HUES48 (cell line): ENCODE data around the gene KIAA1328.
"Not testable (repeated sequence)": the region's sequence is repeated elsewhere in the genome, so short reads cannot be mapped to it uniquely, and the experiment has no call there.

Source experiments
- H3K27ac ChIP-seq: one replicate; pipeline ENCODE4 v1.7.0; 2013; ENCODE audit warnings: low read depth, low read length, inconsistent platforms
- H3K27me3 ChIP-seq: 2 replicates; pipeline ENCODE4 v1.6.1; 2013; ENCODE audit warnings: mild to moderate bottlenecking, low read length; ENCODE audit not compliant: control insufficient read depth, insufficient read depth
- H3K36me3 ChIP-seq: 2 replicates; pipeline ENCODE4 v1.6.1; 2013; ENCODE audit warnings: low read length; ENCODE audit not compliant: control insufficient read depth, insufficient read depth
- H3K4me1 ChIP-seq: 2 replicates; pipeline ENCODE4 v1.6.1; 2013; ENCODE audit warnings: mild to moderate bottlenecking, low read length; ENCODE audit not compliant: control insufficient read depth, insufficient read depth
- H3K4me3 ChIP-seq: 2 replicates; pipeline ENCODE4 v1.5.1; 2013; ENCODE audit warnings: mild to moderate bottlenecking, low read depth, low read length
- H3K9ac ChIP-seq: 2 replicates; pipeline ENCODE4 v1.6.1; 2013; ENCODE audit warnings: mild to moderate bottlenecking, low read depth, low read length, moderate library complexity
- H3K9me3 ChIP-seq: 2 replicates; pipeline ENCODE4 v1.6.1; 2013; ENCODE audit warnings: low read length; ENCODE audit not compliant: control insufficient read depth, insufficient read depth

KIAA1328 gene

GRCh38 chr18:36901277-36901701 is 72.4 kb downstream of the KIAA1328 start:
- Histone ChIP-seq H3K27ac (no peak overlapping the region), H3K9ac (no peak overlapping the region), H3K4me1 (no peaks in the 10 kb centered on the region), H3K4me3 (no peak overlapping the region), H3K9me3 (no peaks in the 10 kb centered on the region), H3K27me3 (no peaks in the 10 kb centered on the region), H3K36me3 (no peaks in the 10 kb centered on the region)

- Histone ChIP-seq H3K27ac (no peak overlapping the region), H3K36me3 (no peaks in the 10 kb centered on the region), H3K4me3 (no peak overlapping the region), H3K9me3 (no peaks in the 10 kb centered on the region), H3K9ac (no peak overlapping the region), H3K4me1 (no peaks in the 10 kb centered on the region), H3K27me3 (no peaks in the 10 kb centered on the region)
These were observed 74.4 kb downstream of the KIAA1328 start for GRCh38 chr18:36903215-36903928.

GRCh38 chr18:36905571-36905970 is 76.6 kb downstream of the KIAA1328 start:
- Histone ChIP-seq H3K9me3 (no peaks in the 10 kb centered on the region), H3K4me3 (no peak overlapping the region)

GRCh38 chr18:36909282-36909681 is 80.4 kb downstream of the KIAA1328 start:
- H3K4me1 ChIP-seq, H3K9ac ChIP-seq, H3K27ac ChIP-seq, H3K4me3 ChIP-seq, H3K9me3 ChIP-seq, H3K27me3 ChIP-seq, H3K36me3 ChIP-seq: not testable (repeated sequence)

More at GRCh38 chr18:36905571-36905970, 76.6 kb downstream of the KIAA1328 start:
- Histone ChIP-seq H3K4me1 (no peaks in the 10 kb centered on the region), H3K36me3 (no peaks in the 10 kb centered on the region), H3K27me3 (no peaks in the 10 kb centered on the region), H3K27ac (no peak overlapping the region), H3K9ac (no peak overlapping the region)

- Histone ChIP-seq H3K27me3 (no peaks in the 10 kb centered on the region), H3K36me3 (no peaks in the 10 kb centered on the region), H3K4me3 (no peak overlapping the region), H3K9me3 (no peaks in the 10 kb centered on the region), H3K27ac (no peak overlapping the region), H3K9ac (no peak overlapping the region), H3K4me1 (no peaks in the 10 kb centered on the region)
These were observed 84.0 kb downstream of the KIAA1328 start for GRCh38 chr18:36912887-36913286.

GRCh38 chr18:36917907-36918306 is 89.0 kb downstream of the KIAA1328 start:
- Histone ChIP-seq H3K9ac (no peak overlapping the region), H3K4me3 (no peak overlapping the region), H3K27ac (no peak overlapping the region), H3K36me3 (no peaks in the 10 kb centered on the region), H3K4me1 (no peaks in the 10 kb centered on the region), H3K9me3 (no peaks in the 10 kb centered on the region), H3K27me3 (no peaks in the 10 kb centered on the region)

- Histone ChIP-seq H3K27me3 (no peaks in the 10 kb centered on the region), H3K4me1 (peaks cover 6% of the 10 kb centered on the region; the same call in 1 of the 2 replicates), H3K4me3 (no peak overlapping the region)
These were observed 100.7 kb downstream of the KIAA1328 start for GRCh38 chr18:36929601-36930000.

GRCh38 chr18:36931106-36931505 is 102.2 kb downstream of the KIAA1328 start:
- no peak overlapping the region for H3K27ac ChIP-seq
- H3K9me3 ChIP-seq: no peaks in the 10 kb centered on the region
- no peaks in the 10 kb centered on the region for H3K27me3 ChIP-seq
- H3K36me3 ChIP-seq: no peaks in the 10 kb centered on the region
- no peak overlapping the region for H3K9ac ChIP-seq
- no peak overlapping the region for H3K4me3 ChIP-seq
- peaks cover 6% of the 10 kb centered on the region; the same call in 1 of the 2 replicates for H3K4me1 ChIP-seq

More at GRCh38 chr18:36929601-36930000, 100.7 kb downstream of the KIAA1328 start:
- no peak overlapping the region for H3K27ac ChIP-seq
- H3K9ac ChIP-seq: no peak overlapping the region
- no peaks in the 10 kb centered on the region for H3K36me3 ChIP-seq
- H3K9me3 ChIP-seq: no peaks in the 10 kb centered on the region

GRCh38 chr18:36933552-36933951 is 104.6 kb downstream of the KIAA1328 start:
- H3K9me3 ChIP-seq: no peaks in the 10 kb centered on the region
- no peak overlapping the region for H3K27ac ChIP-seq
- no peak overlapping the region for H3K4me3 ChIP-seq
- H3K36me3 ChIP-seq: no peaks in the 10 kb centered on the region
- no peak overlapping the region for H3K9ac ChIP-seq
- H3K4me1 ChIP-seq: peaks cover 6% of the 10 kb centered on the region; the same call in 1 of the 2 replicates
- no peaks in the 10 kb centered on the region for H3K27me3 ChIP-seq

GRCh38 chr18:36934884-36935283 is 106.0 kb downstream of the KIAA1328 start:
- no peak overlapping the region for H3K9ac ChIP-seq
- no peak overlapping the region for H3K4me3 ChIP-seq
- H3K27ac ChIP-seq: no peak overlapping the region
- H3K9me3 ChIP-seq: no peaks in the 10 kb centered on the region
- no peaks in the 10 kb centered on the region for H3K27me3 ChIP-seq
- no peaks in the 10 kb centered on the region for H3K36me3 ChIP-seq
- H3K4me1 ChIP-seq: peaks cover 6% of the 10 kb centered on the region; the same call in 1 of the 2 replicates

- no peaks in the 10 kb centered on the region for H3K36me3 ChIP-seq
- no peaks in the 10 kb centered on the region for H3K27me3 ChIP-seq
- H3K27ac ChIP-seq: no peak overlapping the region
These were observed 113.3 kb downstream of the KIAA1328 start for GRCh38 chr18:36942264-36942663.

More at GRCh38 chr18:36942264-36942663, 113.3 kb downstream of the KIAA1328 start:
- Histone ChIP-seq H3K9ac (no peak overlapping the region), H3K4me1 (peaks cover 21% of the 10 kb centered on the region), H3K4me3 (no peak overlapping the region), H3K9me3 (no peaks in the 10 kb centered on the region)
